Activated CD4-positive, alpha-beta T cell treated with anti-CD3 and anti-CD28 coated beads, Interleukin-2, amount 50 U/mL, for 1 hour (primary cell): Measurements from ENCODE around the gene DHRS9.

Experiments used
- DNase-seq: peaks from one replicate; pipeline ENCODE4 v3.0.0-alpha.2; 2020

DHRS9 gene

GRCh38 chr2:169066897-169067296 is 2.5 kb upstream of the DHRS9 start:
- no peak for DNase-seq

DNA sequence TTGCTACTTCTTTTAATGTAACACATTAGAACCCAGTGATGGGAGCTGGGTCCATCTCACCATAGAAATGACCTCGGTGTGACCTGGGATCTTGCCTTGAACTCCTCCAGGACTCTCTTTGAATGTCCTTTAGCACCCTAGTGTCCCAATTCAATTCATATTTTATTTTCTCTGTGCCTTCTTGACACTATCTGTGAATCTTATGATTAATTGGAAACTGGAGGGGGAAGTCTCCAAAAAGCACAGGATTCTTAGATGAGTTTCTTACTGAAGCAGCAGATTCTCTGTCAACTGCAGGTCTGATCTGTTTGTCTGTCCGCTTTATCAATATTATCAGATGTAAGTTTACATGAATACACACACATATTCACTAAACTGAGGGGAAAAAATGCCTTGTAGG is 470 bp downstream of the DHRS9 start:
- no peak for DNase-seq

DNA sequence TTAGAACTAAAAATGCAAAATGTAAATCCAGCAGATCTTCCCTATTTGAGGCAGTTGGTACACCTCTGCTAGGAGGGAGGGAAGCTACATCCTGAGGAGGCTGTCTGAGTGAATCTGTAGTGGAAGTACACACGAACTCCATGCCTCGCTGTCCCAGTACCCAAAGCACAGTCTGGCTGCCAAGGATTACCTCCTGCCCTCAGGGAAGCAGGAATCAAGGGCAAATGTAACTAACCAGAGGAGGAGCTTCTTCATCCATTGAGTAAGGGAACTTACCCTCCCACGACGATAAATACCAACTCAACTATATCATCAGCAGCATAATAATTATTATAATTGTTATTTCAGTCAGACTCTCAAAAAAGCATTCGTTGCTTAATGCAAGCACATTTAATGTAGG is 2.1 kb downstream of the DHRS9 start:
- no peak for DNase-seq

GRCh38 chr2:169072163-169072925 is 3.0 kb downstream of the DHRS9 start:
- no peak for DNase-seq

GRCh38 chr2:169073211-169073962 is 4.0 kb downstream of the DHRS9 start:
- DNase-seq, result no peak

DNA sequence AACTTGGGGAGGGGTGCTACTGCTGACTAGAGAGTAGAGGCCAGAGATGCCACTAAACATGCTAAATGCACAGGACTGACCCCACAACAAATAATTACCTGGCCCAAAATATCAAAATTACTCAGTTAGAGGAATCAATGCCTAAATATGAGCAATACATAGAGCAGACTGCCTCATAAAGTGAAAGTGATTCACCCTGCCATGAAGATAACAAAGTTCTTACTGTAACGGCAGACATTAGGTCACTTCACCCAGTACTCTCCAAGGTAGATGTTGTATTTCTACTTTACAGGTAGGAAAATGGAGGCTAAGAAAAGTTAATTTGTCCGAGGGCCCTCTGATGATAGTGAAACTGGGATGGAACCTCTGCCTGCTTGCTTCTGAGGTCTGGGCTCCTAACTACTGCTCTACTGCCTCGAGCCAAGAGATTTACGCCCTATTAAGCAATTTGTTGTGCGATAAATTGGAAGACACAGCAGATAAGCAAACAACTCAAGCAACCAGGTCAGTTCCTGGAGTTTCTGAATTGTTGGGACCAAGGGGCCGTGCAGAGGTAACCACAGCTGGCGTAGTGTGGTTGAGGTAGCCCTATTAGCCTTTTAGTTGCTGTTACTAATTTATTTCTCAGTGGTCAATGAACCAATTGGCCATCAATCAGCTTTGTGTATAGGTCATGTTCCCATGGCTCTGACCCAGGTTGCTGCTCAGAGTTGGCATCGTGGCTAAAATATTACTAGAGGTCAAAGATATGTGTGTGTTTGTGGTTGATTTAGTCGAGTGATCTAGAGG is 4.8 kb downstream of the DHRS9 start:
- DNase-seq, result no peak

- no peak for DNase-seq
Measured at GRCh38 chr2:169077674-169078240, 8.4 kb downstream of the DHRS9 start.

DNA sequence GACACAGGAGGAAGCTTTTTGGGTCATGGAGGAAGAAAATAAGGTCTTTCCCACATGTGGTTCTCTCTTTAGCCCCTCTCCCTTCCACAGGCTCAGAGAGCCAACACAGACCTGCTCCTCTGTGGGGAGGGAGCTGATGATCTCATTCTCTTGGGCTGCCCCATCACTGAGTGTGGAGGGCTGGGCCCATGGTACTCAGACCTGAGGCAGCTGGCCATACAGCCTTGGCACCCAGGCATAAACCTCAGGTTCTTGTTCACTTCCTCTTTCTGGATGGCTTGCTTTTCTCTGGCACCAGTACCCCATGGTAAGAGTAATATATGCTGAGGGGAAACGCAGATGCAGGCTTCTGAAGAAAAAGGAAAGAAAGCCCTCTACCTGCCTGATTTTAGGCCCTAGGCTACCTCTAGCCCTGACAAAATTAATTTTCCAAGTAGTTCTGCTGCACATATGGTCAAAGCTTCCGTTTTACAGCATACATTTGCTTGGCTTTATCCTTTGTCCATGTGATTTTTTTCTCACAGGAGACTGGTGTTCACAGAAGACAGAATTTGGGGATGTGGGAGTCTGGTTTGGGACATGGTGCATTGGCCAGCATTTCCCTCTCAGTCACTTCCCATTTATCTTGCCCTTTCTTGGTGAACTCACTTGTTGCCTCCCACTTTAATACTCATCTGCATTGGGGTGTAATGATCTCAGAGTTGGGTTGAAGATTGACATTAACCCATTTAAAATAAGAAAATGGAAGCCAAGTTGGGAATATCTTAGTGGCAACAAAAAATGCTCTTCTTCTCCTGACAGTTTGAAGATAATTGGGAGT is 11.1 kb downstream of the DHRS9 start:
- DNase-seq, result no peak

- no peak for DNase-seq
Measured at GRCh38 chr2:169081551-169081950, 12.2 kb downstream of the DHRS9 start.

GRCh38 chr2:169082995-169083394 is 13.6 kb downstream of the DHRS9 start:
- no peak for DNase-seq

- no peak for DNase-seq
Measured at GRCh38 chr2:169086893-169087467, 17.6 kb downstream of the DHRS9 start.

DNA sequence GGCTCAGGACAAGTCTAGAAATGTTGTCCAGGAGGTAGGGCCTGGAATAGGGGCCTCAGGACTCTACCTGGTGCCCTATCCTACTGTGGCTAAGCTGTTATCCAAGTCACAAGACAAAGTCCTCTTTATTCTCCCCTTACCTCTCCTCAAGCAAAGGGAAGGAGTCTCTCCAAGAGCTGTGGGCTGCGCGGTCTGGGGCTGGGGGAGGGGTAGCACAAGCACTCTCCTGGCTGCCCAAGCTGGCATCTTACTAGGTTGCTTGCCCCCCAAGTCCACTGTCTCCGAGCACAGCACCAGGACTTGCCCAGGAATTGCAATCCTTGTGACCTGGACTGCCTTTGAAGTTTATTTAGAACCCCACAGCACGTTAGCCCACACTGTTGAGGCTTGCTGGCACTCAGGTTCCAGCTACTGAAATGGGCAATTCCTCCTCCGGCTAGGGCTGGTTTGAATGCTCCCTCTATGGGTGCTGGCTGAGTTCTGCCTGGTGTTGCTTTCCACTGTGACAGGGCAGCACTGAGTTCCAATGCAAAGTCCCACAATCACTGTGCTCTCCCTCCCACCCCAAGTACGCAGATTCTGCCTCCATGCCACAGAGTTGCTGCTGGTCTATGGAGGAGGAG is 18.5 kb downstream of the DHRS9 start:
- no peak for DNase-seq

DNA sequence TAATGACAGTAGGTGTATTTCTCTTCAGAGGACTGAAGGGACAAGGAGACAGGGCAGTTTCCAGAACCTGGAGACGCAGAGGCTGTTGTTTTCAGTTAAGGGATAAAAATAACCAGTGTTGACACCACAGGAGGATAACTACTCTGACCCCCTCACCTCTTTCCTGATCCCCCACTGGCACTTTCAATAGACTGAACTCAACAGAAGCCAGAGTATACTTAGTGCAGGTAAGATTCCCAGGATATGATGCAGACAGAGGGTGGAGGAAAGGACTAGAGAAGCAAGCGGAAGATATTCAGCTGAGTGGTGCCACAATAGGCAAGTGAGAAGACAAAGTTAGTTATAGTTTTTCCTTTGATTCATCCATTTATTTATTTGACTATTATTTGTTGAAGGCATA is 19.8 kb downstream of the DHRS9 start:
- no peak for DNase-seq

DNA sequence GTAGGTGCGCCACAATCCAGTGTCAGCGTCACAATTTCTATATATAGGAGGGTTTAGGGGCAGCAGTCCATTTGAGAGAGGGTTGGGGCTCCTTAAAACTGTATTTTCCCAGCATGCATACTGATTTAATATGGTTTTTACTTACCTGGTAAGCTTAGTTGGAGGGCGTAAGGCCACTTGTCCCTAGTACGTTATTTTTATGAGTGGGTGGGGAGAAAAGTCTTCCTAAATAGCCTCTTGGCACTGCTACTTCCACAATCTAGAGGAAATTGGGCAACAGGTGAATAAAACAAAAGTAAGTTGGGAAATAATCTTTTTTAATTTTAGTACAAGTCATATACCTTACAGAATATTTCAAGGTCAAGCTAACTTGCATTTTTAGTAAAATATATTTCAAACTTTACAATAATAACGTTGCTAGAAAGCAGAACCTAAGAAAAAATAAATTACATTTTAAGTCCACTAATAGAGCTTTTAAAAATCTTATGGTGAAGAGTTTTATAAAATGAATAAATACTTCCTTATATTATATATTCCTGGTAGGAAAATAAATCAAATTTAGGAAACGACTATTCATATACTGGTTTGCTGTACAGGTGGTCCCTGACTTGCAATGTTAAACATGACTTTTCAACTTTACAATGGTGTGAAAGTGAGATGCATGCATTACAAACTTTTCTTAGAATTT is 20.9 kb downstream of the DHRS9 start:
- DNase-seq, result no peak

DNA sequence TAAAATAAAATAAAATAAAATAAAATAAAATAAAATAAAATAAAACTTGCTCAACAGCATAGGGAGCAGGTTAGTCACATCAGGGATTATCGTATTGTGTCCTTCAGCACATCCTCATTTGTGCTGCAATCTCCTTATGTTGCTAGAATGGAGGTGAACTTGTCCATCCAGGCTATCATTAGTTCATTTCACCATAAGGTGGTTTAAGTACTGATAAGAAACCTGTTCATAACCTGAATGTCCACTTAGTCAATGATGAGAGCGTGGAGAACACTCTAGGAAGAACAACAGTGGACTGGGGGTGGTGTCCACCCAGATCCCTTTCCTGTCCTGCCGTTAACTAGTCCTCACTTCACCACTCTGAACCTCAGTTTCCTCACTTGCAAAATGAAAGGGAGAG is 21.9 kb downstream of the DHRS9 start:
- DNase-seq, result no peak

- no peak for DNase-seq
Measured at GRCh38 chr2:169091761-169092519, 22.6 kb downstream of the DHRS9 start.

- no peak for DNase-seq
Measured at GRCh38 chr2:169093535-169093934, 24.2 kb downstream of the DHRS9 start.

- DNase-seq, result no peak
Measured at GRCh38 chr2:169094676-169095075, 25.3 kb downstream of the DHRS9 start.

DNA sequence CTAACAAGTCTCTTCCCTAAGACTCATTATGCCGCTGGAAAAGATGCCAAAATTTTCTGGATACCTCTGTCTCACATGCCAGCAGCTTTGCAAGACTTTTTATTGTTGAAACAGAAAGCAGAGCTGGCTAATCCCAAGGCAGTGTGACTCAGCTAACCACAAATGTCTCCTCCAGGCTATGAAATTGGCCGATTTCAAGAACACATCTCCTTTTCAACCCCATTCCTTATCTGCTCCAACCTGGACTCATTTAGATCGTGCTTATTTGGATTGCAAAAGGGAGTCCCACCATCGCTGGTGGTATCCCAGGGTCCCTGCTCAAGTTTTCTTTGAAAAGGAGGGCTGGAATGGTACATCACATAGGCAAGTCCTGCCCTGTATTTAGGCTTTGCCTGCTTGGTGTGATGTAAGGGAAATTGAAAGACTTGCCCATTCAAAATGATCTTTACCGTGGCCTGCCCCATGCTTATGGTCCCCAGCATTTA is 26.3 kb downstream of the DHRS9 start:
- no peak for DNase-seq

DNA sequence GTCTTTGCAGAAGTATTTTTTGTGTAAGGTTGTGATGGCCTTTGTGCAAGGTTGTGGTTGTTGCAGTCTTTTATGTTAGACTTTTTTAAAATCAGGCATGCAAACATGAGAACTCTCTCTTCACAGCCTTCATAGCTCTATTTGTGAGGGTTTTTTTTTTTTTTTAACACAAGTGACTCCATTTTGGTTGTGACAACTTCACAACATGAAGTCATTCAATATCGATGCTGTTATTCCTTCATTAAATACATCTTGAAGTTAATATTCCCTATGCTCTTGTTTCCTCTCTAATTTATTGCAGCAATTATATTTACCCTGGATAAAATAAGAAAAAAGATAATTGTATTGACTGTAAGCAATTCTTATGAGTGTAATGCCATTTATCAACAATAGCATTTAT is 35.5 kb downstream of the DHRS9 start:
- no peak for DNase-seq
